Breast epithelium (tissue), 4 donors: ENCODE results near the gene IL3. TPM values are rescaled to one million over a fixed set of nuclear protein-coding genes. Genes with fewer than 3 reads are reported as not detected.

Source experiments
- DNase-seq, 2 donors: peaks; one replicate each; pipeline ENCODE4 v3.0.0-alpha.2; 2019; ENCODE audit warnings: low spot score in 2 of 2
- H3K27ac ChIP-seq, 2 donors: fragments of 200-600 bp; sonication (generic) in 1 of 2; one replicate each; pipeline ENCODE4 v1.5.1; 2016 to 2019; ENCODE audit warnings: mild to moderate bottlenecking in 1 of 2
- H3K27me3 ChIP-seq, 2 donors: fragments of 200-600 bp; sonication (generic) in 1 of 2; one replicate each; pipeline versions ENCODE4 v1.5.1 to v1.6.0; 2017 to 2019; ENCODE audit warnings: control low read depth in 1 of 2, mild to moderate bottlenecking in 1 of 2
- H3K36me3 ChIP-seq: fragments of 200-600 bp; one replicate; pipeline ENCODE4 v1.5.1; 2019
- H3K4me1 ChIP-seq, 2 donors: fragments of 200-600 bp; sonication (generic); one replicate each; pipeline ENCODE4 v1.5.1; 2016 to 2019; ENCODE audit warnings: control low read depth in 1 of 2
- H3K4me3 ChIP-seq, 3 donors: fragments of 200-600 bp; sonication (generic); 1 replicate in 2 of 3; 2 replicates in 1 of 3; pipeline ENCODE4 v1.5.1; 2016 to 2019; ENCODE audit warnings: mild to moderate bottlenecking in 3 of 3, moderate library complexity in 2 of 3
- H3K9me3 ChIP-seq, 2 donors: fragments of 200-600 bp; sonication (generic) in 1 of 2; one replicate each; pipeline ENCODE4 v1.5.1; 2016 to 2019; ENCODE audit warnings: control low read depth in 1 of 2
- POLR2A ChIP-seq: fragments of 450-650 bp; IDR thresholded peaks from one replicate; pipeline ENCODE4 v1.6.1; 2016; ENCODE audit warnings: antibody characterized with exemption, mild to moderate bottlenecking, moderate library complexity
- POLR2AphosphoS5 ChIP-seq, 3 donors: sonication (generic); formaldehyde crosslinking; IDR thresholded peaks; one replicate each; pipeline ENCODE4 v1.6.1; 2017; ENCODE audit warnings: antibody characterized with exemption in 3 of 3
- intact Hi-C: fragments of 100-400 bp; cut with DNase I; formaldehyde crosslinking; loops from one replicate; pipeline ENCODE4 v1.15.1; 2023; ENCODE audit warnings: low total_unique reads
- total RNA-seq, 3 donors: library from RNA; depleted of rRNA; stranded (reverse); fragments of >200 nt; gene quantifications; one replicate each; pipeline ENCODE4 v1.1.0, GENCODE V29; 2016
- TF ChIP-seq, protein P1 (sequence below), 3 donors: fragments of 450-650 bp; IDR thresholded peaks; one replicate each; pipeline ENCODE4 v1.5.1; 2016 to 2017; ENCODE audit warnings: antibody characterized with exemption in 3 of 3, mild to moderate bottlenecking in 3 of 3, moderate library complexity in 3 of 3

Gene IL3
- total RNA-seq, 3 donors from 2014 or later, result not detected

- TF ChIP-seq POLR2A (no peak), POLR2AphosphoS5 (IDR thresholded peaks at IDR 0.05) (no peak)
- TF ChIP-seq, protein P1, sequence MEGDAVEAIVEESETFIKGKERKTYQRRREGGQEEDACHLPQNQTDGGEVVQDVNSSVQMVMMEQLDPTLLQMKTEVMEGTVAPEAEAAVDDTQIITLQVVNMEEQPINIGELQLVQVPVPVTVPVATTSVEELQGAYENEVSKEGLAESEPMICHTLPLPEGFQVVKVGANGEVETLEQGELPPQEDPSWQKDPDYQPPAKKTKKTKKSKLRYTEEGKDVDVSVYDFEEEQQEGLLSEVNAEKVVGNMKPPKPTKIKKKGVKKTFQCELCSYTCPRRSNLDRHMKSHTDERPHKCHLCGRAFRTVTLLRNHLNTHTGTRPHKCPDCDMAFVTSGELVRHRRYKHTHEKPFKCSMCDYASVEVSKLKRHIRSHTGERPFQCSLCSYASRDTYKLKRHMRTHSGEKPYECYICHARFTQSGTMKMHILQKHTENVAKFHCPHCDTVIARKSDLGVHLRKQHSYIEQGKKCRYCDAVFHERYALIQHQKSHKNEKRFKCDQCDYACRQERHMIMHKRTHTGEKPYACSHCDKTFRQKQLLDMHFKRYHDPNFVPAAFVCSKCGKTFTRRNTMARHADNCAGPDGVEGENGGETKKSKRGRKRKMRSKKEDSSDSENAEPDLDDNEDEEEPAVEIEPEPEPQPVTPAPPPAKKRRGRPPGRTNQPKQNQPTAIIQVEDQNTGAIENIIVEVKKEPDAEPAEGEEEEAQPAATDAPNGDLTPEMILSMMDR (IDR thresholded peaks at IDR 0.05), result no peak
- Histone ChIP-seq H3K27ac (no peak overlapping the region), H3K9me3 (peaks cover 5 to 10% of the 10 kb centered on the region in 2 donors), H3K36me3 (no peaks in the 10 kb centered on the region), H3K4me1 (no peaks in the 10 kb centered on the region), H3K4me3 (no peak overlapping the region), H3K27me3 (no peaks in the 10 kb centered on the region)
- no peak for DNase-seq
- intact Hi-C loops, result no loop called here
Observed at GRCh38 chr5:132112111-132112510, 51.7 kb downstream of the IL3 start.

Other genes starting within 250 kb of the IL3 start
- gene MEIKIN, start 115.0 kb upstream of the IL3 start, total RNA-seq, result not detected
- gene ACSL6, start 49.0 kb upstream of the IL3 start, total RNA-seq, result 1 to 10 TPM in 1 of 3 donors, under 1 TPM in 2; 0.32 to 1.8 (median 0.33) TPM
- gene CSF2, start 13.1 kb downstream of the IL3 start, total RNA-seq, result not detected
- 10 to 100 TPM; 21.8 to 34.8 (median 26.2) TPM for gene P4HA2, start 167.2 kb downstream of the IL3 start, total RNA-seq
- 100 to 1,000 TPM in 1 of 3 donors, 10 to 100 TPM in 1, 1 to 10 TPM in 1; 9.0 to 102 (median 71.4) TPM for gene PDLIM4, start 197.0 kb downstream of the IL3 start, total RNA-seq
- gene SLC22A4, start 233.7 kb downstream of the IL3 start, total RNA-seq, result 1 to 10 TPM; 1.3 to 4.5 (median 2.3) TPM